NCI-H2171 (cell line): ENCODE results near the gene OSBPL10.

Source experiments
- DNase-seq: peaks from one replicate; lab custom pipeline; 2025; lab: John Stamatoyannopoulos, UW

OSBPL10 gene

GRCh38 chr3:31853580-31853979, 127.5 kb downstream of the OSBPL10 start:
- no peak for DNase-seq

GRCh38 chr3:31851278-31851677, 129.8 kb downstream of the OSBPL10 start:
- no peak for DNase-seq

- no peak for DNase-seq
Observed at GRCh38 chr3:31848911-31849310, 132.2 kb downstream of the OSBPL10 start.

- no peak for DNase-seq
Observed at GRCh38 chr3:31848163-31848818, 132.8 kb downstream of the OSBPL10 start.

- DNase-seq, result no peak
Observed at GRCh38 chr3:31847760-31848159, 133.3 kb downstream of the OSBPL10 start.

DNA sequence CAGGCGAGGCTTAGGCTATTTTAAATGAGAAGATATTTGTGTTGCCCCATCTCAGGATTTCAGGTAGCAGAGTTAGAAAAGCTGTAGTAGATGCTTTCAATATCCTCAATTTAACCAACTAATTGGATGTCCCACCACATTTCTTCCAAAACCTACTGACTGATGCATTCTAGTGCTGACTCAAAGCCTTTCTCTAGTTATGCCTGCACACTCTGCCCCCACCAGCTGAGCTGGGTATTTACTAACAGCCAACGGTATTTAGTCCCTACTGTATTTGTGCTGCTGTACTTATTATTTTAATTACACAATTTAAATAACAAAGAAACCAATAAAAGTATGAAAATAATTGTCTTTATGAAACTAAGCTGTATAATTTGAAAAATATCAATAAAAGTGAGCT, 139.5 kb downstream of the OSBPL10 start:
- DNase-seq, result no peak

DNA sequence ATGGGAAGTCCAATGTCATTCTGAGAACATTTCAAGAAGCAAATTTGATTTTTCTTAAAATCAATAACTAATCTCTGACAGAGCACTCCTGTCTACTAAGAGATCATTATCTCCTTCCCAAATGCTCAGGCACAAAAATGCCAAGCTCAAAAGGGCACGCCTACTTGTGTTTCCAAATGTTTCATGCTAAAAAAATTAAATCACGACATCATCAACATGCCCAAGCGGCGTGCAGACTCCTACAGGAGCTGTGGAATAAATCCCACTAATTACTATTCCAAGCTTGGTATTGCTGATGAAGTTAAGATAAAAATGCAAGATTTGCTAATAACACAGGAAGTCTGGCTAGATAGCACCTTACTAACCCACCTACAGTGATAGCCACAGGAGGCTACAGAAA, 140.8 kb downstream of the OSBPL10 start:
- DNase-seq, result no peak

DNA sequence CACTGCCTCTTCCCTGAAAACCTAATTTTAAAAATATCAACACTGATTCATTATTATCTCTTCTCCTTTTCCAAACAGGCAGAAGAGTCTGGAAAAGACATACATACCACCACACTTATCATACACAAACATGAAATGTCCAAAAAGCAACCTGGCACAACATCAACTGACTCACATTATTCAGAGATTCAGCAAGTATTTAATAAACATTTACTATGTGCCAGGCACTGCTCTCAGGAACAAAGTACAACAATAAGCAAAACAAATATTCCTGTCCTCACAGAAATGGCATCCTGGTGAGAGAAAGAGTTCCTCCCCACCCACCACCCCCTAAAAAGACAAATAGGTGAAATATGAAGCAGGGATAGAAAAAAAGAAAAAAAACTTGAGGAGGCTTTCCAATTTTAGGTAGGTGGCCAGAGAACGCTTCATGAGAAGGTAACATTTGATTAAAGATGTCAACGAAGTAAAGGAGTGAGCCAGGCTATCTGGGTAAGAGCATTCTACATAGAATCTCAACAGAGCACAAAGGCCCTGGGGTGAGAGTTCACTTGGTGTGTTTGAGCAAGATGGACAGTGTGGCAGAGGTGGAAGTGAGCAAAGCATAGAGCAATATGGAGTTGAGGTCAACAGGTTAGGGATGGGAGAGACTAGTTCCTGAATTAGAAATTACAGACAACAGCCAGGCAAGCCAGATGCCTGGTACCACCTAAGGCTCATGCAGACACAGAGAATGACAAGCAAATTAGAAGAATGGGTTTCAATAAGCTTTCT, 141.7 kb downstream of the OSBPL10 start:
- DNase-seq, result no peak

GRCh38 chr3:31836131-31837075, 144.7 kb downstream of the OSBPL10 start:
- DNase-seq, result no peak

GRCh38 chr3:31833391-31834190, 147.5 kb downstream of the OSBPL10 start:
- no peak for DNase-seq

- DNase-seq, result no peak
Observed at GRCh38 chr3:31832551-31832950, 148.5 kb downstream of the OSBPL10 start.

DNA sequence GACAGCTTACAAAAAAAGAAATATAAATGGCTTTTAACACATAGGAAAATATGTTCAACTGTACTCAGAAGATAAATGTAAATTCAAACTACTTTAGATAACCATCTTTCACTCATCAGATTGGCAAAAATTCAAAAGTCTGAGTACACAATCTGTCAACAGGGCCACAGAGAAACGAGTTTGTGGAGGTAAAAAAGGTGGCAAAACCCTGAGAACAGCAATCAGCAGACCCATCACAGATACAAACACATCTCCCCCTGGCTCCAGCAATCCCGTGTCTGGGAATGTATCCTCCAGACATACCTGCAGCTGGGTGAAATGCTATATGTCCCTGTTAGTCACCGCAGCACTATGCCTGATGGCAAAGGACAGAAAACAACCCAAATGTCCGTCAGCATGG, 149.5 kb downstream of the OSBPL10 start:
- DNase-seq, result peak; percentile 12

GRCh38 chr3:31829826-31830426, 151.1 kb downstream of the OSBPL10 start:
- no peak for DNase-seq

GRCh38 chr3:31829010-31829409, 152.1 kb downstream of the OSBPL10 start:
- DNase-seq, result no peak

- DNase-seq, result no peak
Observed at GRCh38 chr3:31828007-31828406, 153.1 kb downstream of the OSBPL10 start.

GRCh38 chr3:31823184-31823583, 157.9 kb downstream of the OSBPL10 start:
- no peak for DNase-seq

- no peak for DNase-seq
Observed at GRCh38 chr3:31821118-31821517, 159.9 kb downstream of the OSBPL10 start.

DNA sequence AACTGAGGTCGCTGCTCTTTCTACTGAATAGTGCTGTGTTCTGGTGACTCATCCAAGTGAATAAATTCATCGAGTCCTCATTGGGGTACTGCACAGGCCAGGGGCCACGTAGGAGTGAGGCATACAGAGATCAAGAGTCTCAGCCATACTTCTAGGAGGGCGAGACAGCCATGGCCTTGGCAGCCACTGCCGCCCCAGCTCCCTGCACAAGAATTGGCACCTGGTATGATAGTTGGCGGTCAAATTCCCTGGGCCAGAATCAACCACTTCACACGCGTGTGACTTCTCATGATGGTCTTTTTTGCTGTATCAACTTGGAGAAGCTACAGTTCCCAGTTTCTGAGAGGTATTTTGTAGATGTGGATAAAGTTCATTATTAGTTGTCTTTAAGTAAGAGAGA, 161.6 kb downstream of the OSBPL10 start:
- DNase-seq, result no peak

DNA sequence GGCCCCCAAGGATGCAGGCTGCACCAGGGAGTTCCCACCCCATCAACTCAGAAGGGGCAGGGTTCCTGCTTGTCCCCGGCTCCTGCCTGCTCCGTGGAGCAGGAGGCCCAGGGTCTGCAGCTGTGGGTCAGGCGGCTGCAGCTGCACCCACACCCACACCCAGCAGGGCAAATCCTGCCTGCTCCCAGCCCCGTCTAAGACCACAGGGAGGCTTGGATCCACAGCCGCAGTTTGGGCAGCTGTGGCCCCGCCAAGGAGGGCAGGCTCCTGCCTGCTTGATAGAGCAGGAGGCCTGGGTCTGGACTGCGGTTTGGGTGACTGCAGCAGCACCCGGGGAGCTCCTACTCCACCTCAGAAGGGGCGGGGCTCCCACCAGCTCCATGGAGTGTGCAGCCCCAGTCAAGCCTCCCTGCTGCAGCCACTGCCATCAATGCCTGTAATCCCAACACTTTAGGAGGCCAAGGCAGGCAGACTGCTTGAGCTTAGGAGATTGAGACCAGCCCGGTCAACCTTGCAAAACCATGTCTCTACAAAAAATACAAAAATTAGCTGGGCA, 163.6 kb downstream of the OSBPL10 start:
- no peak for DNase-seq

DNA sequence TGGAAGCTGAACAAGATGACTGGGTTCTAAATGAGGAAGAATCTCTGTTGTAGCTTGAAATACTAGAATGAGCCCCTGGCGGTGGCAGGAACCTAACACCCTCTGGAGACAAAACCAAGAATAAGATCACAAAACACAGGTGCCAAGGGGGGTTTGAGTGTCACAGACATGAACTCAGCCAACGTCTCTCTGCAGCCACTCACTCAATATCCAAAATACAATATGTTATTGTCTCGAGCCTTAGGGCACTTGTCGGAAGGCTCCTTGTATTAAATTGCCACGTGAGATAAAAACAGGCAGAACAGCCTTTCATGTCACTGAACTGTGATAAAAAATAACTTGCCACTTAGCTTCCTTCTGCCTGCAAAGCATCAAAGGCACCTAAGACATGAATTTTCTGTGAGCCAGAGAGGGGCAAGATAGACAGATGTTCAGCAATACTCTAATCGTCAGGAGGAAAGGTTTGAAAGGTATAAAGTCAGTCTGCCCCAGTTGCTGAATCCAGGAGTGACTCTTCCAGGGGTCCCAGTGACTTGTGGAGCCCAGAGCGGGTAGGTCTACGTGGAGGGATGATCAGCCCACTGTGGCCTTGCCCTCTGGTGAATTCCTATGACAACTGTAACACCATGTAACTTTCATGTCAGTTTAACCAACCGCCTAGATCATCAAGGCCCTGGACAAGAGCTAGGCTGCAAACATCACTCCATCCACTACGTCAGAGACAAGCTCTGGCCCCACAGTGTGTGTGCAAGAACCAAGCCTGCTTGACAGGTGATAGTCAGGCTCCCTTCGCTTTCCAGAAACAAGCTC, 165.2 kb downstream of the OSBPL10 start:
- DNase-seq, result no peak
